Upper lobe of left lung (tissue), 6 donors: Measurements from ENCODE around the gene KIF18A. TPM values are rescaled to one million over a fixed set of nuclear protein-coding genes. Genes with fewer than 3 reads are reported as not detected.
"Not testable (repeated sequence)": the region's sequence is repeated elsewhere in the genome, so short reads cannot be mapped to it uniquely, and the experiment has no call there.

ENCODE experiments used
- ATAC-seq, 2 donors: fragments of 200-7000 bp; cut with Tn5 transposase; one replicate each; pipeline ENCODE4 v1.9.1; 2022; ENCODE audit warnings: mild to moderate bottlenecking in 2 of 2, moderate library complexity in 2 of 2; ENCODE audit not compliant: low FRiP score in 2 of 2
- DNase-seq, 2 donors: peaks; one replicate each; pipeline ENCODE4 v3.0.0-alpha.2; 2019 to 2020
- H3K27ac ChIP-seq, 4 donors: fragments of 200-600 bp; sonication (generic); one replicate each; pipeline ENCODE4 v1.5.1; 2016 to 2019
- H3K27me3 ChIP-seq, 4 donors: fragments of 200-600 bp; sonication (generic); one replicate each; pipeline ENCODE4 v1.5.1; 2017 to 2019
- H3K36me3 ChIP-seq, 4 donors: fragments of 200-600 bp; sonication (generic); one replicate each; pipeline ENCODE4 v1.5.1; 2016 to 2019
- H3K4me1 ChIP-seq, 4 donors: fragments of 200-600 bp; sonication (generic); one replicate each; pipeline ENCODE4 v1.5.1; 2018 to 2019
- H3K4me3 ChIP-seq, 4 donors: fragments of 200-600 bp; sonication (generic); one replicate each; pipeline ENCODE4 v1.5.1; 2017 to 2019; ENCODE audit warnings: mild to moderate bottlenecking in 2 of 4, moderate library complexity in 1 of 4
- H3K9me3 ChIP-seq, 4 donors: fragments of 200-600 bp; sonication (generic); one replicate each; pipeline ENCODE4 v1.5.1; 2018 to 2019
- CTCF ChIP-seq, 6 experiments: fragments of 450-650 bp in 4 of 6; fragments of 200-600 bp in 2 of 6; sonication (generic) in 2 of 6; IDR thresholded peaks; one replicate each; pipeline ENCODE4 v1.5.1; 2016 to 2019; ENCODE audit warnings: antibody characterized with exemption in 6 of 6
- EP300 ChIP-seq, 4 donors: sonication (generic); formaldehyde crosslinking; IDR thresholded peaks; one replicate each; pipeline ENCODE4 v1.5.1; 2017; ENCODE audit warnings: antibody characterized with exemption in 4 of 4, control low read depth in 2 of 4
- POLR2A ChIP-seq, 4 donors: fragments of 450-650 bp; IDR thresholded peaks; one replicate each; pipeline ENCODE4 v1.5.1; 2016 to 2017; ENCODE audit warnings: antibody characterized with exemption in 4 of 4, mild to moderate bottlenecking in 2 of 4
- POLR2AphosphoS5 ChIP-seq, 2 donors: sonication (generic); formaldehyde crosslinking; IDR thresholded peaks; one replicate each; pipeline ENCODE4 v1.5.1; 2017; ENCODE audit warnings: antibody characterized with exemption in 2 of 2
- WGBS, 2 donors: methylation state at CpG; one replicate each; pipeline ENCODE4 v1.1.5; 2017 to 2018; 5-methylcytosine and 5-hydroxymethylcytosine counted together
- total RNA-seq, 6 donors: library from RNA; depleted of rRNA in 4 of 6; stranded (reverse); fragments of >200 nt in 4 of 6; gene quantifications; one replicate each; pipeline versions ENCODE4 v1.1.0 to v1.2.1, GENCODE V29; 2016 to 2021
- donor health status: DM: no; HTN: no; CAD: no; lungs with moderate emphysema.
- donor health status: DM: no; HTN: yes; CAD: no; lungs with severe emphysema.

The KIF18A gene
- total RNA-seq, 6 donors from 2014 or later, result 1.2 to 6.3 (median 1.7) TPM

GRCh38 chr11:28137832-28138231 is 29.9 kb upstream of the KIF18A start:
- ATAC-seq (no peak), DNase-seq (no peak)
- no peaks in the 10 kb centered on the region for H3K27me3 ChIP-seq
- H3K9me3 ChIP-seq, result peaks cover 4 to 22% (median 13%) of the 10 kb centered on the region in 4 donors
- H3K36me3 ChIP-seq, result peaks cover 0 to 3% (median 0%) of the 10 kb centered on the region in 4 donors
- H3K27ac ChIP-seq, result no peak overlapping the region
- H3K4me1 ChIP-seq, result no peaks in the 10 kb centered on the region
- TF ChIP-seq EP300 (IDR thresholded peaks at IDR 0.05) (no peak), CTCF (IDR thresholded peaks at IDR 0.05) (no peak)
- H3K4me3 ChIP-seq, result no peak overlapping the region
- 91 to 96% methylated on average over 1 of the region's 1 CpG for WGBS, 2 donors

- Histone ChIP-seq H3K27me3 (no peaks in the 10 kb centered on the region), H3K9me3 (peaks cover 4 to 22% (median 13%) of the 10 kb centered on the region in 4 donors), H3K4me3 (no peak overlapping the region), H3K36me3 (peaks cover 0 to 3% (median 0%) of the 10 kb centered on the region in 4 donors), H3K4me1 (no peaks in the 10 kb centered on the region), H3K27ac (no peak overlapping the region)
- TF ChIP-seq EP300 (IDR thresholded peaks at IDR 0.05), result no peak
- TF ChIP-seq CTCF (IDR thresholded peaks at IDR 0.05), result no peak
- TF ChIP-seq POLR2AphosphoS5 (IDR thresholded peaks at IDR 0.05), result no peak
- TF ChIP-seq POLR2A (IDR thresholded peaks at IDR 0.05), result no peak
- WGBS, 2 donors, result 96 to 98% methylated on average over 3 of the region's 3 CpGs
- DNase-seq, result no peak
- no peak for ATAC-seq
These were observed 29.4 kb upstream of the KIF18A start for GRCh38 chr11:28137366-28137765.

GRCh38 chr11:28136157-28136556 is 28.2 kb upstream of the KIF18A start:
- peaks cover 4 to 22% (median 13%) of the 10 kb centered on the region in 4 donors for H3K9me3 ChIP-seq
- H3K4me3 ChIP-seq, DNase-seq, H3K27me3 ChIP-seq, H3K36me3 ChIP-seq, H3K4me1 ChIP-seq, H3K27ac ChIP-seq, ATAC-seq: not testable (repeated sequence)
- 94 to 97% methylated on average over 4 of the region's 4 CpGs for WGBS, 2 donors

- ATAC-seq (no peak), DNase-seq (no peak)
- Histone ChIP-seq H3K4me3 (no peak overlapping the region), H3K27ac (no peak overlapping the region), H3K36me3 (peaks cover 0 to 3% (median 0%) of the 10 kb centered on the region in 4 donors), H3K4me1 (no peaks in the 10 kb centered on the region), H3K27me3 (no peaks in the 10 kb centered on the region), H3K9me3 (peaks cover 0 to 3% (median 0%) of the 10 kb centered on the region in 4 donors)
- WGBS, 2 donors, result 93 to 97% methylated on average over 3 of the region's 3 CpGs
- TF ChIP-seq POLR2A (IDR thresholded peaks at IDR 0.05), result no peak
- TF ChIP-seq CTCF (IDR thresholded peaks at IDR 0.05), result no peak
- no peak for TF ChIP-seq POLR2AphosphoS5 (IDR thresholded peaks at IDR 0.05)
- TF ChIP-seq EP300 (IDR thresholded peaks at IDR 0.05), result no peak
These were observed 25.2 kb upstream of the KIF18A start for GRCh38 chr11:28133146-28133545.

- Histone ChIP-seq H3K4me1 (no peaks in the 10 kb centered on the region), H3K9me3 (no peaks in the 10 kb centered on the region), H3K4me3 (no peak overlapping the region), H3K27ac (no peak overlapping the region), H3K27me3 (no peaks in the 10 kb centered on the region), H3K36me3 (peaks cover 0 to 3% (median 0%) of the 10 kb centered on the region in 4 donors)
- TF ChIP-seq POLR2AphosphoS5 (IDR thresholded peaks at IDR 0.05), result no peak
- TF ChIP-seq POLR2A (IDR thresholded peaks at IDR 0.05), result no peak
- ATAC-seq, result no peak
- DNase-seq, result no peak
- WGBS, 2 donors, result 0 to 44% methylated on average over 1 of the region's 1 CpG
These were observed 24.6 kb upstream of the KIF18A start for GRCh38 chr11:28132548-28132947.

- ATAC-seq, result no peak
- H3K27ac ChIP-seq, result no peak overlapping the region
These were observed 15.2 kb upstream of the KIF18A start for GRCh38 chr11:28123151-28123581.

More at GRCh38 chr11:28123151-28123581, 15.2 kb upstream of the KIF18A start:
- no peak for DNase-seq
- TF ChIP-seq EP300 (IDR thresholded peaks at IDR 0.05), result no peak
- TF ChIP-seq CTCF (IDR thresholded peaks at IDR 0.05), result no peak
- TF ChIP-seq POLR2AphosphoS5 (IDR thresholded peaks at IDR 0.05), result no peak
- TF ChIP-seq POLR2A (IDR thresholded peaks at IDR 0.05), result no peak
- H3K4me1 ChIP-seq, result no peaks in the 10 kb centered on the region
- WGBS, 2 donors, result 91 to 93% methylated on average over 3 of the region's 3 CpGs
- H3K27me3 ChIP-seq, result no peaks in the 10 kb centered on the region
- H3K4me3 ChIP-seq, result no peak overlapping the region
- no peaks in the 10 kb centered on the region for H3K9me3 ChIP-seq
- H3K36me3 ChIP-seq, result peaks cover 0 to 3% (median 0%) of the 10 kb centered on the region in 4 donors
